K562 (cell line): ENCODE measurements around the gene PRKAR1B. TPM values are rescaled to one million over a fixed set of nuclear protein-coding genes. Genes with fewer than 3 reads are reported as not detected.

Experiments used
- ATAC-seq: fragments of 200-7000 bp; cut with Tn5 transposase; 3 replicates; pipeline ENCODE4 v1.9.1; 2020; ENCODE audit warnings: moderate library complexity
- BruUV-seq: library from RNA; stranded (reverse); fragments of 400-500 nt; replicated peaks from 2 replicates; lab custom pipeline; 2021; lab: Mats Ljungman, UMichigan
- CTCF ChIA-PET: fragments of 300-600 bp; formaldehyde crosslinking; extraction: SDS; loops from one replicate; lab custom pipeline; 2021; ENCODE audit warnings: low intra/inter-chr PET ratio; lab: Yijun Ruan, JAX
- POLR2A ChIA-PET: fragments of 300-600, 350-650 bp; sonication (Branson Sonifier 250); formaldehyde crosslinking; extraction: SDS; loops from one replicate; lab custom pipeline; 2021; ENCODE audit warnings: antibody characterized with exemption, inconsistent platforms; lab: Yijun Ruan, JAX
- DNase-seq, 4 experiments: peaks; one replicate each; pipeline versions ENCODE4 v3.0.0 to v3.0.0-alpha.2; 2011 to 2018; ENCODE audit warnings: low spot score in 3 of 4, mixed read lengths in 3 of 4; ENCODE audit errors: extremely low read depth in 1 of 4
- FAIRE-seq: peaks from 2 replicates; lab custom pipeline; 2011; peaks lifted over from hg19 to GRCh38; lab: Jason Lieb, UNC
- H2AFZ ChIP-seq: 2 replicates; pipeline ENCODE4 v1.6.0; 2011; ENCODE audit warnings: low read depth, low read length, control low read depth, inconsistent platforms
- H3K27ac ChIP-seq: fragments of 200-600 bp; 3 replicates; pipeline ENCODE4 v1.8.0; 2011; ENCODE audit warnings: low read depth, mild to moderate bottlenecking, control low read depth, inconsistent platforms, low read length, moderate library complexity, mixed read lengths; ENCODE audit errors: extremely low read depth
- H3K27me3 ChIP-seq, 2 experiments: fragments of 300-600 bp in 1 of 2; 2 replicates in 1 of 2; 3 replicates in 1 of 2; pipeline versions ENCODE4 v1.6.0 to v1.8.0; 2011; ENCODE audit warnings: inconsistent platforms in 2 of 2, low read length in 2 of 2, mild to moderate bottlenecking in 1 of 2, mixed read lengths in 1 of 2, moderate library complexity in 1 of 2; ENCODE audit not compliant: control insufficient read depth in 2 of 2, insufficient read depth in 2 of 2
- H3K36me3 ChIP-seq: fragments of 300-600 bp; 3 replicates; pipeline ENCODE4 v1.8.0; 2011; ENCODE audit warnings: mild to moderate bottlenecking, low read length, inconsistent platforms; ENCODE audit not compliant: control insufficient read depth, insufficient read depth
- H3K4me1 ChIP-seq, 2 experiments: fragments of 200-600 bp in 1 of 2; replicated peaks in 1 of 2; 2 replicates in 1 of 2; 3 replicates in 1 of 2; pipeline versions ENCODE4 v1.5.1 to v1.8.0; 2011; ENCODE audit warnings: inconsistent platforms in 2 of 2, low read length in 2 of 2, mild to moderate bottlenecking in 1 of 2, mixed read lengths in 1 of 2, moderate library complexity in 1 of 2; ENCODE audit not compliant: control insufficient read depth in 2 of 2, insufficient read depth in 2 of 2
- H3K4me2 ChIP-seq: 2 replicates; pipeline ENCODE4 v1.6.1; 2011; ENCODE audit warnings: low read length, control low read depth, inconsistent platforms, mixed read lengths; ENCODE audit not compliant: insufficient read depth
- H3K4me3 ChIP-seq: fragments of 200-600 bp; sonication (generic), shearing (Covaris generic); 2 replicates; pipeline ENCODE4 v1.5.1; 2016; ENCODE audit warnings: control low read depth, inconsistent platforms
- H3K79me2 ChIP-seq: fragments of 200-600 bp; 3 replicates; pipeline ENCODE4 v1.8.0; 2011; ENCODE audit warnings: low read length, inconsistent platforms; ENCODE audit not compliant: control insufficient read depth, insufficient read depth
- H3K9ac ChIP-seq, 2 experiments: 2 replicates each; pipeline versions ENCODE4 v1.6.0 to v1.6.1; 2011; ENCODE audit warnings: low read depth in 2 of 2, low read length in 2 of 2, control low read depth in 1 of 2, inconsistent platforms in 1 of 2, mild to moderate bottlenecking in 1 of 2, mixed read lengths in 1 of 2; ENCODE audit not compliant: insufficient read depth in 1 of 2
- H3K9me1 ChIP-seq: one replicate; pipeline ENCODE4 v1.6.0; 2011; ENCODE audit warnings: inconsistent platforms, mild to moderate bottlenecking, low read length, moderate library complexity; ENCODE audit not compliant: control insufficient read depth, insufficient read depth
- H3K9me3 ChIP-seq: replicated peaks from 2 replicates; pipeline ENCODE4 v1.5.1; 2011; ENCODE audit warnings: low read depth, low read length, inconsistent platforms; ENCODE audit not compliant: control insufficient read depth, insufficient read depth
- H4K20me1 ChIP-seq: replicated peaks from 2 replicates; pipeline ENCODE4 v1.6.1; 2011; ENCODE audit warnings: low read length, inconsistent platforms, mixed read lengths; ENCODE audit not compliant: control insufficient read depth, insufficient read depth
- CHCHD3 ChIP-seq: fragments of 250-450 bp; sonication (Bioruptor Pico); IDR thresholded peaks from 2 replicates; pipeline ENCODE4 v2.1.2; 2022; ENCODE audit warnings: mild to moderate bottlenecking
- HDAC8 ChIP-seq: fragments of 450-650 bp; IDR thresholded peaks from 2 replicates; pipeline ENCODE4 v1.6.1; 2016; ENCODE audit warnings: mild to moderate bottlenecking, missing genetic modification characterization, moderate library complexity, missing compliant biosample characterization
- SMARCA4 ChIP-seq: fragments of 450-650 bp; IDR thresholded peaks from 2 replicates; pipeline ENCODE4 v1.6.1; 2016
- ZBED1 ChIP-seq: IDR thresholded peaks from 2 replicates; pipeline ENCODE4 v1.6.1; 2014
- ZNF165 ChIP-seq: fragments of 250-450 bp; sonication (Bioruptor Pico); IDR thresholded peaks from 2 replicates; pipeline ENCODE4 v1.4.0; 2020; ENCODE audit warnings: borderline replicate concordance
- ZNF232 ChIP-seq: sonication (generic); formaldehyde crosslinking; IDR thresholded peaks from 2 replicates; pipeline ENCODE4 v1.8.0; 2022; ENCODE audit warnings: mild to moderate bottlenecking, missing genetic modification reagents
- ZNF444 ChIP-seq: fragments of 250-450 bp; sonication (Bioruptor Pico); IDR thresholded peaks from 2 replicates; pipeline ENCODE4 v1.4.0; 2020; ENCODE audit warnings: mild to moderate bottlenecking, moderate library complexity
- ZNF644 ChIP-seq: fragments of 200-800 bp; sonication (Bioruptor generic); IDR thresholded peaks from 2 replicates; pipeline ENCODE4 v1.6.1; 2016; ENCODE audit warnings: low read depth, missing genetic modification characterization, missing compliant biosample characterization
- WGBS: fragments of 100-300 bp; shearing (Covaris generic); methylation state at CpG from one replicate; pipeline ENCODE4 v1.1.6; 2016; ENCODE audit warnings: low coverage, mixed read lengths; ENCODE audit not compliant: insufficient coverage; ENCODE audit errors: missing lambda C conversion rate; 5-methylcytosine and 5-hydroxymethylcytosine counted together
- in situ Hi-C: fragments of 300-500 bp; cut with MboI; formaldehyde crosslinking; loops from 4 replicates; pipeline ENCODE4 v1.15.0; 2018; ENCODE audit warnings: inconsistent platforms, mixed read lengths
- intact Hi-C: fragments of 100-400 bp; cut with micrococcal nuclease; formaldehyde crosslinking; loops from 2 replicates; pipeline ENCODE4 v1.14.2; 2022
- polyA plus RNA-seq, 8 experiments: library from polyadenylated mRNA; depleted of rRNA in 4 of 8; stranded (reverse) in 5 of 8; unstranded in 3 of 8; fragments of >200 nt; fragmentation: Nextera tagmentation in 2 of 8; fragmentation: Illumina TruSeq in 1 of 8; extraction: Ambion mirVana in 2 of 8; extraction: Trizol in 1 of 8; gene quantifications; 2 replicates each; pipeline versions ENCODE4 v1.2.1 to v1.2.3, GENCODE V29; 2011 to 2014; ENCODE audit warnings: inconsistent platforms in 1 of 8, missing spikeins in 1 of 8
- total RNA-seq, 7 experiments: library from RNA; depleted of rRNA in 6 of 7; stranded (reverse); fragments of >200 nt in 6 of 7; fragmentation: Illumina TruSeq in 2 of 7; extraction: Trizol in 2 of 7; gene quantifications; 2 replicates each; pipeline versions ENCODE4 v1.2.1 to v1.2.3, GENCODE V29; 2011 to 2021; ENCODE audit warnings: low replicate concordance in 1 of 7
- TF ChIP-seq, protein P1 (sequence below): fragments of 250-450 bp; sonication (Bioruptor Pico); IDR thresholded peaks from 2 replicates; pipeline ENCODE4 v1.4.0; 2020
- TF ChIP-seq, protein P2 (sequence below), 3 experiments: fragments of 200-800 bp in 1 of 3; fragments of 250-450 bp in 1 of 3; fragments of 450-650 bp in 1 of 3; sonication (Bioruptor Pico) in 1 of 3; sonication (Bioruptor generic) in 1 of 3; formaldehyde crosslinking in 1 of 3; IDR thresholded peaks; 2 replicates each; pipeline versions ENCODE4 v1.6.1 to v1.8.0; 2016 to 2022; ENCODE audit warnings: mild to moderate bottlenecking in 2 of 3, missing genetic modification characterization in 2 of 3, missing compliant biosample characterization in 1 of 3, moderate library complexity in 1 of 3
- TF ChIP-seq, protein P3 (sequence below): fragments of 450-650 bp; IDR thresholded peaks from 2 replicates; pipeline ENCODE4 v1.6.1; 2016; ENCODE audit warnings: low read depth, mild to moderate bottlenecking, moderate library complexity

The PRKAR1B gene
- total and polyA plus RNA-seq, 9 of the 15 experiments (the other 6 are each of a cell fraction or from before 2014, with no cell fraction given) = 0.99 to 30.5 (median 12.7) TPM

DNA sequence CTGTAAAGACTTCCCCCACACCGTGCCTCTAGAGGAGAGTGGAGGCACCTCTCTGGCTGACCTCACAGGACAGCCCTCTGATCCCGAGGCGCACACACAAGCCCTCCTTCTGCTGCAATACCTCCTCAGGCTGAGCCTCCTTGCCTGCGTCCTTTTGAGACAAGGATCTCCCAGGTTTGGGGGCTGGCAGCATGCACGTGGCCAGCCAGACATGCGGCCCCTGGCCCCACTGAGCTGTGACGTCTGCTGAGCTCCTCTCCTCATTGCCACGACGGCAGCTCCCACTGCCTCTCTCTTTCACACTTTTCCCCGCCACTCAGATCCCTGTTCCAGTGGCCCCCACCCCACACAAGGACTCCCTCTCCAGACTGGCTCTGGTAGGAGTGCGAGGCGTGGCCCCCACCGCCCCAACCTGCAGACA is 12.8 kb downstream of the PRKAR1B start:
- in situ Hi-C loops (no loop called here), intact Hi-C loops (no loop called here)
- Histone ChIP-seq H3K27ac (no peak overlapping the region), H3K9ac (no peak overlapping the region), H3K4me3 (no peak overlapping the region), H3K4me1 (peaks cover 0 to 9% of the 10 kb centered on the region in 2 experiments; a peak in 1 of 5 replicates), H3K79me2 (no peaks in the 10 kb centered on the region), H3K4me2 (no peak overlapping the region), H4K20me1 (no peaks in the 10 kb centered on the region), H3K9me3 (peaks cover 2% of the 10 kb centered on the region; the same call in 1 of the 2 replicates), H2AFZ (no peak overlapping the region), H3K27me3 (no peaks in the 10 kb centered on the region), H3K36me3 (peaks cover 16% of the 10 kb centered on the region; the same call in 2 of the 3 replicates), H3K9me1 (no peaks in the 10 kb centered on the region)
- TF ChIP-seq ZNF444 (CRISPR knock-in tag) = no peak
- no peak for TF ChIP-seq SMARCA4
- TF ChIP-seq, protein P1, sequence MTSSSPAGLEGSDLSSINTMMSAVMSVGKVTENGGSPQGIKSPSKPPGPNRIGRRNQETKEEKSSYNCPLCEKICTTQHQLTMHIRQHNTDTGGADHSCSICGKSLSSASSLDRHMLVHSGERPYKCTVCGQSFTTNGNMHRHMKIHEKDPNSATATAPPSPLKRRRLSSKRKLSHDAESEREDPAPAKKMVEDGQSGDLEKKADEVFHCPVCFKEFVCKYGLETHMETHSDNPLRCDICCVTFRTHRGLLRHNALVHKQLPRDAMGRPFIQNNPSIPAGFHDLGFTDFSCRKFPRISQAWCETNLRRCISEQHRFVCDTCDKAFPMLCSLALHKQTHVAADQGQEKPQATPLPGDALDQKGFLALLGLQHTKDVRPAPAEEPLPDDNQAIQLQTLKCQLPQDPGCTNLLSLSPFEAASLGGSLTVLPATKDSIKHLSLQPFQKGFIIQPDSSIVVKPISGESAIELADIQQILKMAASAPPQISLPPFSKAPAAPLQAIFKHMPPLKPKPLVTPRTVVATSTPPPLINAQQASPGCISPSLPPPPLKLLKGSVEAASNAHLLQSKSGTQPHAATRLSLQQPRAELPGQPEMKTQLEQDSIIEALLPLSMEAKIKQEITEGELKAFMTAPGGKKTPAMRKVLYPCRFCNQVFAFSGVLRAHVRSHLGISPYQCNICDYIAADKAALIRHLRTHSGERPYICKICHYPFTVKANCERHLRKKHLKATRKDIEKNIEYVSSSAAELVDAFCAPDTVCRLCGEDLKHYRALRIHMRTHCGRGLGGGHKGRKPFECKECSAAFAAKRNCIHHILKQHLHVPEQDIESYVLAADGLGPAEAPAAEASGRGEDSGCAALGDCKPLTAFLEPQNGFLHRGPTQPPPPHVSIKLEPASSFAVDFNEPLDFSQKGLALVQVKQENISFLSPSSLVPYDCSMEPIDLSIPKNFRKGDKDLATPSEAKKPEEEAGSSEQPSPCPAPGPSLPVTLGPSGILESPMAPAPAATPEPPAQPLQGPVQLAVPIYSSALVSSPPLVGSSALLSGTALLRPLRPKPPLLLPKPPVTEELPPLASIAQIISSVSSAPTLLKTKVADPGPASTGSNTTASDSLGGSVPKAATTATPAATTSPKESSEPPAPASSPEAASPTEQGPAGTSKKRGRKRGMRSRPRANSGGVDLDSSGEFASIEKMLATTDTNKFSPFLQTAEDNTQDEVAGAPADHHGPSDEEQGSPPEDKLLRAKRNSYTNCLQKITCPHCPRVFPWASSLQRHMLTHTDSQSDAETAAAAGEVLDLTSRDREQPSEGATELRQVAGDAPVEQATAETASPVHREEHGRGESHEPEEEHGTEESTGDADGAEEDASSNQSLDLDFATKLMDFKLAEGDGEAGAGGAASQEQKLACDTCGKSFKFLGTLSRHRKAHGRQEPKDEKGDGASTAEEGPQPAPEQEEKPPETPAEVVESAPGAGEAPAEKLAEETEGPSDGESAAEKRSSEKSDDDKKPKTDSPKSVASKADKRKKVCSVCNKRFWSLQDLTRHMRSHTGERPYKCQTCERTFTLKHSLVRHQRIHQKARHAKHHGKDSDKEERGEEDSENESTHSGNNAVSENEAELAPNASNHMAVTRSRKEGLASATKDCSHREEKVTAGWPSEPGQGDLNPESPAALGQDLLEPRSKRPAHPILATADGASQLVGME (CRISPR knock-in tag) = no peak
- TF ChIP-seq CHCHD3 (CRISPR knock-in tag) = no peak
- no peak for TF ChIP-seq ZNF644 (tag)
- TF ChIP-seq, protein P2, sequence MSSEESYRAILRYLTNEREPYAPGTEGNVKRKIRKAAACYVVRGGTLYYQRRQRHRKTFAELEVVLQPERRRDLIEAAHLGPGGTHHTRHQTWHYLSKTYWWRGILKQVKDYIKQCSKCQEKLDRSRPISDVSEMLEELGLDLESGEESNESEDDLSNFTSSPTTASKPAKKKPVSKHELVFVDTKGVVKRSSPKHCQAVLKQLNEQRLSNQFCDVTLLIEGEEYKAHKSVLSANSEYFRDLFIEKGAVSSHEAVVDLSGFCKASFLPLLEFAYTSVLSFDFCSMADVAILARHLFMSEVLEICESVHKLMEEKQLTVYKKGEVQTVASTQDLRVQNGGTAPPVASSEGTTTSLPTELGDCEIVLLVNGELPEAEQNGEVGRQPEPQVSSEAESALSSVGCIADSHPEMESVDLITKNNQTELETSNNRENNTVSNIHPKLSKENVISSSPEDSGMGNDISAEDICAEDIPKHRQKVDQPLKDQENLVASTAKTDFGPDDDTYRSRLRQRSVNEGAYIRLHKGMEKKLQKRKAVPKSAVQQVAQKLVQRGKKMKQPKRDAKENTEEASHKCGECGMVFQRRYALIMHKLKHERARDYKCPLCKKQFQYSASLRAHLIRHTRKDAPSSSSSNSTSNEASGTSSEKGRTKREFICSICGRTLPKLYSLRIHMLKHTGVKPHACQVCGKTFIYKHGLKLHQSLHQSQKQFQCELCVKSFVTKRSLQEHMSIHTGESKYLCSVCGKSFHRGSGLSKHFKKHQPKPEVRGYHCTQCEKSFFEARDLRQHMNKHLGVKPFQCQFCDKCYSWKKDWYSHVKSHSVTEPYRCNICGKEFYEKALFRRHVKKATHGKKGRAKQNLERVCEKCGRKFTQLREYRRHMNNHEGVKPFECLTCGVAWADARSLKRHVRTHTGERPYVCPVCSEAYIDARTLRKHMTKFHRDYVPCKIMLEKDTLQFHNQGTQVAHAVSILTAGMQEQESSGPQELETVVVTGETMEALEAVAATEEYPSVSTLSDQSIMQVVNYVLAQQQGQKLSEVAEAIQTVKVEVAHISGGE (CRISPR knock-in tag; IDR thresholded peaks at IDR 0.05) = no peak
- no peak for TF ChIP-seq ZBED1
- TF ChIP-seq ZNF232 = no peak
- TF ChIP-seq, protein P3, sequence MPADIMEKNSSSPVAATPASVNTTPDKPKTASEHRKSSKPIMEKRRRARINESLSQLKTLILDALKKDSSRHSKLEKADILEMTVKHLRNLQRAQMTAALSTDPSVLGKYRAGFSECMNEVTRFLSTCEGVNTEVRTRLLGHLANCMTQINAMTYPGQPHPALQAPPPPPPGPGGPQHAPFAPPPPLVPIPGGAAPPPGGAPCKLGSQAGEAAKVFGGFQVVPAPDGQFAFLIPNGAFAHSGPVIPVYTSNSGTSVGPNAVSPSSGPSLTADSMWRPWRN = no peak
- no peak for TF ChIP-seq ZNF165 (CRISPR knock-in tag)
- no peak for TF ChIP-seq HDAC8 (tag)
- no peak for FAIRE-seq
- 93% methylated on average over 10 of the region's 13 CpGs for WGBS
- CTCF ChIA-PET = no interaction called here
- ATAC-seq = no peak
- POLR2A ChIA-PET = no interaction called here
- no peak for DNase-seq
- no TSS peak for BruUV-seq
